B cell (primary cell): ENCODE data around the gene ODF4. TPM values are rescaled to one million over a fixed set of nuclear protein-coding genes. Genes with fewer than 3 reads are reported as not detected.

Source experiments
- ATAC-seq: fragments of 200-7000 bp; cut with Tn5 transposase; one replicate; pipeline ENCODE4 v1.10.0; 2021; ENCODE audit warnings: low read depth, mild to moderate bottlenecking, moderate number of reproducible peaks, moderate library complexity
- CTCF ChIA-PET: fragments of 350-600 bp; sonication (Branson Sonifier 250); formaldehyde crosslinking; loops from one replicate; lab custom pipeline; 2021; ENCODE audit warnings: antibody characterized with exemption, inconsistent platforms; lab: Charles Lee
- POLR2A ChIA-PET: fragments of 350-600 bp; sonication (Branson Sonifier 250); formaldehyde crosslinking; loops from one replicate; lab custom pipeline; 2021; ENCODE audit warnings: antibody characterized with exemption; lab: Charles Lee
- DNase-seq: peaks from one replicate; pipeline ENCODE4 v3.0.0; 2013
- H2AFZ ChIP-seq: 2 replicates; pipeline ENCODE4 v1.6.1; 2012; ENCODE audit warnings: mild to moderate bottlenecking, low read depth, low read length; ENCODE audit not compliant: insufficient read depth, poor library complexity, severe bottlenecking
- H3K27ac ChIP-seq, 2 donors: 1 replicate in 1 of 2; 2 replicates in 1 of 2; pipeline ENCODE4 v1.5.1; 2012 to 2013; ENCODE audit warnings: low read length in 2 of 2, mild to moderate bottlenecking in 2 of 2, moderate library complexity in 1 of 2
- H3K27me3 ChIP-seq, 4 experiments: fragments of 200-600 bp in 1 of 4; sonication (generic) in 1 of 4; replicated peaks in 1 of 4; 1 replicate in 2 of 4; 2 replicates in 2 of 4; pipeline versions ENCODE4 v1.6.1 to v1.7.0; 2013 to 2016; ENCODE audit warnings: low read length in 3 of 4, mild to moderate bottlenecking in 2 of 4, mixed read lengths in 1 of 4, moderate library complexity in 1 of 4; ENCODE audit not compliant: insufficient read depth in 4 of 4, control insufficient read depth in 3 of 4; ENCODE audit errors: control extremely low read depth in 1 of 4
- H3K36me3 ChIP-seq, 2 experiments: replicated peaks in 1 of 2; 1 replicate in 1 of 2; 2 replicates in 1 of 2; pipeline versions ENCODE4 v1.6.1 to v1.7.1; 2013; ENCODE audit warnings: low read length in 1 of 2; ENCODE audit not compliant: insufficient read depth in 2 of 2, control insufficient read depth in 1 of 2; ENCODE audit errors: control extremely low read depth in 1 of 2, extremely low read depth in 1 of 2
- H3K4me1 ChIP-seq, 2 donors: fragments of 200-600 bp in 1 of 2; sonication (generic) in 1 of 2; 1 replicate in 1 of 2; 2 replicates in 1 of 2; pipeline versions ENCODE4 v1.5.1 to v1.6.1; 2013 to 2017; ENCODE audit warnings: low read length in 2 of 2; ENCODE audit not compliant: control insufficient read depth in 2 of 2, insufficient read depth in 2 of 2
- H3K4me2 ChIP-seq: replicated peaks from 2 replicates; pipeline ENCODE3; 2012; ENCODE audit warnings: mild to moderate bottlenecking, low read depth, low read length; ENCODE audit not compliant: poor library complexity, severe bottlenecking
- H3K4me3 ChIP-seq, 5 experiments: fragments of 200-600 bp in 1 of 5; sonication (generic) in 1 of 5; 1 replicate in 3 of 5; 2 replicates in 2 of 5; pipeline versions ENCODE4 v1.5.1 to v1.7.0; 2011 to 2016; ENCODE audit warnings: low read length in 4 of 5, mild to moderate bottlenecking in 4 of 5, low read depth in 2 of 5, control low read depth in 1 of 5, moderate library complexity in 1 of 5; ENCODE audit not compliant: insufficient read depth in 1 of 5; ENCODE audit errors: control extremely low read depth in 1 of 5, extremely low read depth in 1 of 5
- H3K79me2 ChIP-seq: fragments of 200-600 bp; sonication (generic); one replicate; pipeline ENCODE4 v1.6.0; 2016; ENCODE audit warnings: low read length; ENCODE audit not compliant: control insufficient read depth, insufficient read depth
- H3K9ac ChIP-seq: fragments of 200-600 bp; sonication (generic); 2 replicates; pipeline ENCODE4 v1.6.1; 2017; ENCODE audit warnings: mild to moderate bottlenecking, low read length, moderate library complexity
- H3K9me3 ChIP-seq, 3 donors: one replicate each; pipeline versions ENCODE4 v1.6.1 to v1.7.1; 2013; ENCODE audit warnings: low read length in 2 of 3; ENCODE audit not compliant: control insufficient read depth in 2 of 3, insufficient read depth in 1 of 3; ENCODE audit errors: control extremely low read depth in 1 of 3
- H4K20me1 ChIP-seq: 2 replicates; pipeline ENCODE4 v1.6.0; 2012; ENCODE audit warnings: mild to moderate bottlenecking, low read length; ENCODE audit not compliant: insufficient read depth, control insufficient read depth, poor library complexity, severe bottlenecking
- H3K27ac Mint-ChIP-seq: one replicate; pipeline ENCODE4 v1.8.0; 2021; ENCODE audit warnings: mixed read lengths
- H3K27me3 Mint-ChIP-seq: one replicate; pipeline ENCODE4 v1.8.0; 2021; ENCODE audit warnings: mixed read lengths
- H3K4me1 Mint-ChIP-seq: one replicate; pipeline ENCODE4 v1.8.0; 2021; ENCODE audit warnings: mixed read lengths
- H3K4me3 Mint-ChIP-seq: one replicate; pipeline ENCODE4 v1.8.0; 2021; ENCODE audit warnings: mixed read lengths
- H3K9me3 Mint-ChIP-seq: one replicate; pipeline ENCODE4 v1.8.0; 2022; ENCODE audit warnings: mixed read lengths; ENCODE audit not compliant: insufficient read depth
- CTCF ChIP-seq: fragments of 200-600 bp; IDR thresholded peaks from one replicate; pipeline ENCODE4 v1.8.0; 2022; ENCODE audit warnings: antibody characterized with exemption, mild to moderate bottlenecking
- EZH2 ChIP-seq: IDR thresholded peaks from 2 replicates; pipeline ENCODE4 v1.6.1; 2012; ENCODE audit warnings: borderline replicate concordance, low read depth, mild to moderate bottlenecking, moderate library complexity, low read length; ENCODE audit not compliant: insufficient read depth, poor library complexity, severe bottlenecking
- WGBS: methylation state at CpG from one replicate; pipeline ENCODE4 v1.1.5; 2013; ENCODE audit warnings: missing lambda C conversion rate; ENCODE audit not compliant: insufficient coverage; 5-methylcytosine and 5-hydroxymethylcytosine counted together
- intact Hi-C: fragments of 100-400 bp; cut with micrococcal nuclease; formaldehyde crosslinking; loops from one replicate; pipeline ENCODE4 v1.10.0; 2022
- polyA plus RNA-seq: library from polyadenylated mRNA; depleted of rRNA; stranded (reverse); fragments of >200 nt; gene quantifications from 2 replicates; pipeline ENCODE4 v1.2.3, GENCODE V29; 2012
- total RNA-seq, 2 donors: library from RNA; stranded (reverse); fragments of 120-200 nt in 1 of 2; gene quantifications; 1 replicate in 1 of 2; 2 replicates in 1 of 2; pipeline versions ENCODE4 v1.2.3 to v1.2.4, GENCODE V29; 2013 to 2022

ODF4 gene
- total and polyA plus RNA-seq, 2 donors (not counting 1 experiment from before 2014, with no cell fraction given), result not detected

- ChIA-PET CTCF (no interaction called here), POLR2A (interaction anchor here (1.1 kb wide), 1 partner anchor 103 kb away, joined by 3 read pairs; the partner anchor contains the start of gene BORCS6)
- H3K4me1 ChIP-seq, result peaks cover 18 to 34% of the 10 kb centered on the region in 2 donors
- peaks cover 2 to 5% of the 10 kb centered on the region in 2 experiments for H3K36me3 ChIP-seq
- no peak overlapping the region for H3K4me2 ChIP-seq
- no peak overlapping the region for H3K4me3 ChIP-seq
- TF ChIP-seq CTCF (no peak), EZH2 (no peak)
- H4K20me1 ChIP-seq, result peaks cover 4% of the 10 kb centered on the region
- H3K27ac ChIP-seq, result peak overlapping the region in 1 of 2 donors; percentile 20
- H2AFZ ChIP-seq, result no peak overlapping the region
- ATAC-seq (no peak), DNase-seq (no peak)
- no peaks in the 10 kb centered on the region for H3K9me3 Mint-ChIP-seq
- no peaks in the 10 kb centered on the region for H3K27me3 ChIP-seq
- no peaks in the 10 kb centered on the region for H3K9me3 ChIP-seq
- 51% methylated on average over 4 of the region's 5 CpGs for WGBS
- intact Hi-C loops, result no loop called here
- H3K27me3 Mint-ChIP-seq, result no peaks in the 10 kb centered on the region
- H3K79me2 ChIP-seq, result peaks cover 22% of the 10 kb centered on the region
- H3K4me1 Mint-ChIP-seq, result peaks cover 48% of the 10 kb centered on the region
- H3K27ac Mint-ChIP-seq, result peak overlapping the region; percentile 38
- H3K4me3 Mint-ChIP-seq, result peak overlapping the region; percentile 40
- H3K9ac ChIP-seq, result no peak overlapping the region
Measured at GRCh38 chr17:8292639-8293395, 46.8 kb upstream of the ODF4 start.

DNA sequence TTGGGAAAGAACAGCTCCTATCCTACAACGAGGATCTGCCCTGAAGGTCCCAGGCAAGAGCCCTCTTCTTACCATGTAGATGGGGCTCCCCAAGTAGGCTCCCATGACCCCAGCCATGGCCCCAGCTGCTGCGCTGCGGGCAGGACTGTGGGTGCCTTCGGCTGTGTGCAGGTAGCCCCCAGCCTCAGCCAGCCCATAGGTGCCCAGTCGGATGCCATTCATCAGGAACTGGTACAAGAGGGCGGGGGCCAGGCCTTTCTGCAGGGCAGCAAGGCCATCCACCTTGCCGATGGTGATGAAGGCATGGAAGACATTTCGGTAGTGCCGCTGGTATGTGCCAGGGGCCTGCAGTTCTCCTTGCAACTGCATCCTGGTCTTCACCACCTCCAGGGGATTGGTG lies 45.3 kb upstream of the ODF4 start:
- POLR2A ChIA-PET, result interaction anchor here (1.2 to 2.0 kb wide), 4 partner anchors 47 to 121 kb away, joined by 3 to 62 read pairs (median 10); partner anchors contain the start of genes BORCS6, CTC1 and PFAS
- CTCF ChIA-PET, result interaction anchor here (1.0 to 2.5 kb wide), 8 partner anchors 10 to 234 kb away, joined by 4 to 12 read pairs (median 8); no protein-coding TSS in a partner anchor
- Histone ChIP-seq H3K9ac (no peak overlapping the region), H3K4me1 (peaks cover 10 to 26% of the 10 kb centered on the region in 2 donors), H3K27ac (no peak overlapping the region), H3K4me3 (no peak overlapping the region), H2AFZ (peak overlapping the region; percentile 97), H3K4me2 (peak overlapping the region; percentile 86), H4K20me1 (peaks cover under 1% of the 10 kb centered on the region), H3K27me3 (no peaks in the 10 kb centered on the region), H3K9me3 (no peaks in the 10 kb centered on the region), H3K79me2 (peaks cover 13% of the 10 kb centered on the region), H3K36me3 (peaks cover 2 to 5% of the 10 kb centered on the region in 2 experiments)
- Mint-ChIP-seq H3K9me3 (no peaks in the 10 kb centered on the region), H3K4me3 (peak overlapping the region; percentile 94), H3K27me3 (no peaks in the 10 kb centered on the region), H3K27ac (peak overlapping the region; percentile 95), H3K4me1 (peaks cover 36% of the 10 kb centered on the region)
- no peak for TF ChIP-seq CTCF
- TF ChIP-seq EZH2, result no peak
- no peak for DNase-seq
- 97% methylated on average over 7 of the region's 9 CpGs for WGBS
- no peak for ATAC-seq
- intact Hi-C loops, result loop anchor here (2.0 kb wide), 1 partner anchor 88 kb away; the partner anchor contains the start of gene RPL26
